ENCODE measurements around the gene TRAPPC12. TPM values are rescaled to one million over a fixed set of nuclear protein-coding genes. Genes with fewer than 3 reads are reported as not detected.

TRAPPC12 gene
- polyA plus RNA-seq, 1 donor (not counting 4 experiments of a cell fraction or from before 2014, with no cell fraction given), result 44.2 TPM

DNA sequence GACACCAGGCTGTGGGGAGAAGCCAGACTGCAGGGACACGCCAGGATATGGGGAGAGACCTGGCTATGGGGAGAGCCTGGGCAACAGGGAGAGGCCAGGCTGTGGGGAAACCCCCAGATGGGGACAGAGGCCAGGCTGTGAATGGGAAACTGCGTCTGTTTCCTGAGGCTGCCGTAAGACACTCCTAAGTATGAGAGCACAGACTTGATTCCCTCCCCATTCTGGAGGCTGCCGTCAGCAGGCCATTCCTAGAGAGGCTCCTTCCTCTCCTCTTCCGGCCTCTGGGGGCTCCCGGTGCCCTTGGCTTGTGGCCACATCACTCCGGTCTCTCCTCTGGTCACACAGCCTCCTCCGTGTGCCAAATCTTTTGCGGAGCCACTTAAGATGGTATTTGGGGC lies 107.5 kb downstream of the TRAPPC12 start:
- H3K9ac ChIP-seq (ENCODE audit: control insufficient read depth, extremely low read depth, insufficient read depth, low read length), result no peak overlapping the region
- H3K79me2 ChIP-seq (ENCODE audit: control insufficient read depth, insufficient read depth, low read length), result no peaks in the 10 kb centered on the region
- no peak overlapping the region for H3K4me2 ChIP-seq (ENCODE audit: control insufficient read depth, extremely low read depth, insufficient read depth, low read depth, low read length)
- H4K20me1 ChIP-seq (ENCODE audit: control insufficient read depth, extremely low read depth, insufficient read depth, low read length), result no peaks in the 10 kb centered on the region
- H3K27ac ChIP-seq (ENCODE audit: control insufficient read depth, insufficient read depth, low read length), result no peak overlapping the region
- FAIRE-seq, result no peak
- H3K9me3 ChIP-seq (ENCODE audit: control insufficient read depth, low read depth, low read length), result no peaks in the 10 kb centered on the region
- dilution Hi-C loops (cut with MboI; ENCODE audit: extremely low pct_ligation_motif_present, low sequenced_read_pairs), result no loop called here
- H2AFZ ChIP-seq (ENCODE audit: control insufficient read depth, low read length), result no peak overlapping the region
- H3K36me3 ChIP-seq (ENCODE audit: control insufficient read depth in 2 of 2, extremely low read depth in 1 of 2, insufficient read depth in 2 of 2, low read length in 2 of 2), result no peaks in the 10 kb centered on the region
- no peak overlapping the region for H3K4me3 ChIP-seq (ENCODE audit: control insufficient read depth in 2 of 3, extremely low read depth in 1 of 3, insufficient read depth in 2 of 3, low read depth in 1 of 3, low read length in 3 of 3)
- H3K4me1 ChIP-seq (ENCODE audit: control insufficient read depth, extremely low read depth, insufficient read depth, low read length), result no peaks in the 10 kb centered on the region
- TF ChIP-seq EZH2 (IDR thresholded peaks at IDR 0.05; ENCODE audit: low read length), result no peak
- TF ChIP-seq, protein P1, sequence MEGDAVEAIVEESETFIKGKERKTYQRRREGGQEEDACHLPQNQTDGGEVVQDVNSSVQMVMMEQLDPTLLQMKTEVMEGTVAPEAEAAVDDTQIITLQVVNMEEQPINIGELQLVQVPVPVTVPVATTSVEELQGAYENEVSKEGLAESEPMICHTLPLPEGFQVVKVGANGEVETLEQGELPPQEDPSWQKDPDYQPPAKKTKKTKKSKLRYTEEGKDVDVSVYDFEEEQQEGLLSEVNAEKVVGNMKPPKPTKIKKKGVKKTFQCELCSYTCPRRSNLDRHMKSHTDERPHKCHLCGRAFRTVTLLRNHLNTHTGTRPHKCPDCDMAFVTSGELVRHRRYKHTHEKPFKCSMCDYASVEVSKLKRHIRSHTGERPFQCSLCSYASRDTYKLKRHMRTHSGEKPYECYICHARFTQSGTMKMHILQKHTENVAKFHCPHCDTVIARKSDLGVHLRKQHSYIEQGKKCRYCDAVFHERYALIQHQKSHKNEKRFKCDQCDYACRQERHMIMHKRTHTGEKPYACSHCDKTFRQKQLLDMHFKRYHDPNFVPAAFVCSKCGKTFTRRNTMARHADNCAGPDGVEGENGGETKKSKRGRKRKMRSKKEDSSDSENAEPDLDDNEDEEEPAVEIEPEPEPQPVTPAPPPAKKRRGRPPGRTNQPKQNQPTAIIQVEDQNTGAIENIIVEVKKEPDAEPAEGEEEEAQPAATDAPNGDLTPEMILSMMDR (optimal IDR thresholded peaks at IDR 0.05 in 1 of 3, IDR thresholded peaks at IDR 0.05 in 1 of 3, conservative IDR thresholded peaks at IDR 0.05 in 1 of 3; ENCODE audit: extremely low read depth in 1 of 3, insufficient read depth in 2 of 3, low read length in 3 of 3), result no peak
- H3K9me1 ChIP-seq (ENCODE audit: control insufficient read depth, extremely low read depth, insufficient read depth, low read length), result no peaks in the 10 kb centered on the region
- no peaks in the 10 kb centered on the region for H3K27me3 ChIP-seq (ENCODE audit: control insufficient read depth, extremely low read depth, insufficient read depth, low read length)
- no peak for DNase-seq (ENCODE audit: low read depth, low spot score)

DNA sequence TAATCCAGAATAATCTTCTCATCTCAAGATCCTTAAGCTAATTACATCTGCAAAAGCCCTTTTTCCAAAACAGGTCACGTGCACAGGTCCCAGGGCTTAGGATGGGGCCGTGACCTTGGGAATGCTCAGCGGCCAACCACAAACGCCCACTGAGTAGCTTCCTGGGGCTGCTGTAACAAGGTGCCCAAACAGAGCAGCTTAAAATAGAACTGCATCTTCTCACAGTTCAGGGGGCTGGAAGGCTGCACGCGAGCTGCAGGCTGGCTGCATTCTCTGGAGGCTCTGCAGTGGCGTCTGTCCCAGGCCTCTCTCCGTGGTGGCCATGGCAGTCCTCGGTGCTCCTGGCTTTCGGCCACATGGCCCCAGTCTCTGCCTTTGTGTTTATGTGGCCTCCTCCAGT lies 107.9 kb downstream of the TRAPPC12 start:
- H3K4me1 ChIP-seq (ENCODE audit: control insufficient read depth, extremely low read depth, insufficient read depth, low read length), result no peaks in the 10 kb centered on the region
- H3K27ac ChIP-seq (ENCODE audit: control insufficient read depth, insufficient read depth, low read length), result no peak overlapping the region
- H3K9me3 ChIP-seq (ENCODE audit: control insufficient read depth, low read depth, low read length), result no peaks in the 10 kb centered on the region
- no peaks in the 10 kb centered on the region for H3K27me3 ChIP-seq (ENCODE audit: control insufficient read depth, extremely low read depth, insufficient read depth, low read length)
- H4K20me1 ChIP-seq (ENCODE audit: control insufficient read depth, extremely low read depth, insufficient read depth, low read length), result no peaks in the 10 kb centered on the region
- no peak overlapping the region for H3K4me3 ChIP-seq (ENCODE audit: control insufficient read depth in 2 of 3, extremely low read depth in 1 of 3, insufficient read depth in 2 of 3, low read depth in 1 of 3, low read length in 3 of 3)
- H3K79me2 ChIP-seq (ENCODE audit: control insufficient read depth, insufficient read depth, low read length), result no peaks in the 10 kb centered on the region
- H3K9me1 ChIP-seq (ENCODE audit: control insufficient read depth, extremely low read depth, insufficient read depth, low read length), result no peaks in the 10 kb centered on the region
- no peak overlapping the region for H3K4me2 ChIP-seq (ENCODE audit: control insufficient read depth, extremely low read depth, insufficient read depth, low read depth, low read length)
- dilution Hi-C loops (cut with MboI; ENCODE audit: extremely low pct_ligation_motif_present, low sequenced_read_pairs), result no loop called here
- H3K9ac ChIP-seq (ENCODE audit: control insufficient read depth, extremely low read depth, insufficient read depth, low read length), result no peak overlapping the region
- TF ChIP-seq, protein P1 (optimal IDR thresholded peaks at IDR 0.05 in 1 of 3, IDR thresholded peaks at IDR 0.05 in 1 of 3, conservative IDR thresholded peaks at IDR 0.05 in 1 of 3; ENCODE audit: extremely low read depth in 1 of 3, insufficient read depth in 2 of 3, low read length in 3 of 3), result no peak
- TF ChIP-seq EZH2 (IDR thresholded peaks at IDR 0.05; ENCODE audit: low read length), result no peak
- DNase-seq (ENCODE audit: low read depth, low spot score) (no peak), FAIRE-seq (no peak)
- no peaks in the 10 kb centered on the region for H3K36me3 ChIP-seq (ENCODE audit: control insufficient read depth in 2 of 2, extremely low read depth in 1 of 2, insufficient read depth in 2 of 2, low read length in 2 of 2)
- no peak overlapping the region for H2AFZ ChIP-seq (ENCODE audit: control insufficient read depth, low read length)
